ENCODE results near the gene OR13C9.

- no peak for TF ChIP-seq CTCF (tag by site-specific recombination; IDR thresholded peaks at IDR 0.05)
- no peak for TF ChIP-seq PATZ1 (tag by site-specific recombination; IDR thresholded peaks at IDR 0.05)
- TF ChIP-seq KLF16 (tag by site-specific recombination; IDR thresholded peaks at IDR 0.05), result no peak
These were observed 37.4 kb downstream of the OR13C9 start for GRCh38 chr9:104580562-104580961.

Data from HEK293 (cell line).